HEK293T (cell line): Measurements from ENCODE around the gene WDR64.

Experiments used
- ARNT ChIP-seq: fragments of 450-650 bp; IDR thresholded peaks from 2 replicates; pipeline ENCODE4 v1.6.1; 2017; ENCODE audit warnings: mild to moderate bottlenecking
- BHLHE40 ChIP-seq: fragments of 450-650 bp; IDR thresholded peaks from 2 replicates; pipeline ENCODE4 v1.6.1; 2016; ENCODE audit warnings: mild to moderate bottlenecking, moderate library complexity, borderline replicate concordance
- SP1 ChIP-seq: fragments of 450-650 bp; IDR thresholded peaks from 2 replicates; pipeline ENCODE4 v1.6.1; 2017
- SUZ12 ChIP-seq: fragments of 450-650 bp; IDR thresholded peaks from 2 replicates; pipeline ENCODE4 v1.6.1; 2016; ENCODE audit warnings: mild to moderate bottlenecking

DNA sequence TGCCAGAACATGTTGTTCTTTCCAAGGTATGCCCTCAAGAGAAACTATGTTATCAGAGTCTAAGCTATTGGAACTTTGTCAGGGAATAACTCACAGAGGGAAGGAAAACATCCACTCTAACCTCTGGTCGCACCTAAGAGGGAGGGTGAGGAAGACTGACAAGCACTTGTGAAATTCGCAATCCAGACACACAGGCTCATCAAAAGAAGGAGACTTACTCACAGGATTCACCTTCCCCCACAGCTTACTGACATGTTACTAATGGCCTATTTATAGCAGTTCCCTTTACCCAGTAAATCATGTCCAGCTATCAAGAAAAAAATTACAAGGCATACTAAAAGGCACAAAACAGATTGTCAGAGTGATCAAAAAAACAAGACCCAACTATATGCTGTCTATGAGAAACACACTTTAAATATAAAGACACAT lies 36.9 kb downstream of the WDR64 start:
- TF ChIP-seq SUZ12: no peak
- no peak for TF ChIP-seq BHLHE40
- no peak for TF ChIP-seq SP1
- TF ChIP-seq ARNT: no peak
